SK-N-MC (cell line): Measurements from ENCODE around the gene ABLIM1.

Experiments
- EZH2 ChIP-seq: fragments of 200-600 bp; sonication (generic); IDR thresholded peaks from one replicate; pipeline ENCODE4 v1.6.1; 2017; ENCODE audit warnings: antibody characterized with exemption
- POLR2AphosphoS5 ChIP-seq: IDR thresholded peaks from 2 replicates; pipeline ENCODE4 v1.6.1; 2012; ENCODE audit warnings: mild to moderate bottlenecking, low read depth, low read length, borderline replicate concordance

DNA sequence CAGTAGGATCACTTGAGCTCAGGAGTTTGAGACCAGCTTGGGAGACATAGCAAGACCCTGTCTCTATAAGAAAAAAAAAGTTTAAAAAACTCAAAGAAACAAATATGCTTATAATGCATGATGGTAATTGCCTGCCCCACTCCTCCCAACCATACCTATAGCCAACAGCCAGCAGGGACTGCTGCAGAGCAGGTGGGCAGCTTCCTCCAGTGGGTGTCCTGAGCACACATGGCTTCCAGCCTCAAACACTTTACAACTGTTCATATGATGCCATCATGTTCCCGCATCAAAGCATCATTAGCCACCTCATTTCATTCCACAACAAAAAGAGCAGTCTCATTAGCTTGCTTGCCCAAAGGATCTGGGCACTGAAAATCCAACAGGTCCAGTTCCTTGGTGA, 42.0 kb downstream of the ABLIM1 start:
- TF ChIP-seq POLR2AphosphoS5 (no peak), EZH2 (no peak)
